KOPT-K1 (cell line): ENCODE data around the gene TNRC6B.

Source experiments
- H3K27ac ChIP-seq: fragments of 200-600 bp; sonication (generic); 2 replicates; pipeline ENCODE4 v1.5.1; 2016; ENCODE audit warnings: antibody characterized with exemption, mild to moderate bottlenecking, low read depth, low read length; ENCODE audit not compliant: poor library complexity, severe bottlenecking
- H3K36me3 ChIP-seq: fragments of 200-600 bp; sonication (generic); 2 replicates; pipeline ENCODE4 v1.5.1; 2017; ENCODE audit warnings: antibody characterized with exemption, mild to moderate bottlenecking, low read length, moderate library complexity; ENCODE audit not compliant: insufficient read depth
- H3K9me3 ChIP-seq: fragments of 200-600 bp; sonication (generic); 2 replicates; pipeline ENCODE4 v1.5.1; 2017; ENCODE audit warnings: antibody characterized with exemption, low read length, mild to moderate bottlenecking; ENCODE audit not compliant: insufficient read depth, poor library complexity, severe bottlenecking

The TNRC6B gene

DNA sequence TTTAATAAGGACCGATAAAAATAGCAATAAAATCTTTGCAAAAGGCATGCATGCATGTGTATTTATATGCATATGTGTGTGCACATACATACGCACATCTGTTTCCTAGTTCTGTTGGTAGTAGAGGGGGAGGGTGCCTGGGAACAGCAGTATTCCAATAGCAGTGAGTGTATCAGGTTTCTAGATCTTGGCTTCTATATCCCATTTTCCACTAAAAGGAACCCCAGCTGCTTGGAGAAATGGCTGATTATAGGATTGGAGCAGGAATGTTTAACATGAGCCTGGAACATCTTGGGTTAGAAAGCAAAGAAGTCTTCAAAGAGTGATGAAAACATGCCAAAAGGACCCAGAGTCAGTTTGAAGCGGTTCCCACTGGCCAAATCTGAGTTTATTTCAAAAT lies 21.0 kb downstream of the TNRC6B start:
- Histone ChIP-seq H3K36me3 (peaks cover 12% of the 10 kb centered on the region; the same call in 1 of the 2 replicates), H3K27ac (no peak overlapping the region), H3K9me3 (no peaks in the 10 kb centered on the region)

DNA sequence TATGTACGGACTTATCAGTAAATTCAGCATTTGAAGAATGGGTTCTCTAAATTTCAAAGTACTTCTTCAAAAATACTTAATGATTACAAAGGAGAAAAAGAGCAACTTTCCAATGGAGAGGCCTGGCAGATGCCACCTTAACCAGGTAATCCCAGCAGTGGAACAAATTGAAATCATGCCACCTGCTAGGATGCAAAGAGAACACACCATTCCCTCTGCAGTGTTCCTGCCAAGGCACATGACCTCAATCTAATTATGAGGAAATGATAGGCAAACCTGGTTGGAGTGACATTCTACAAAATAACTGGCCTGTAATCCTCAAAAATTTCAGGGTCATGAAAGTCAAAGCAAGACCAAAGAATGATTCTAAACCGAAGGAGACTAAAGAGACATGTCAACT lies 21.5 kb downstream of the TNRC6B start:
- H3K36me3 ChIP-seq: peaks cover 12% of the 10 kb centered on the region; the same call in 1 of the 2 replicates
- no peak overlapping the region for H3K27ac ChIP-seq
- H3K9me3 ChIP-seq: no peaks in the 10 kb centered on the region

DNA sequence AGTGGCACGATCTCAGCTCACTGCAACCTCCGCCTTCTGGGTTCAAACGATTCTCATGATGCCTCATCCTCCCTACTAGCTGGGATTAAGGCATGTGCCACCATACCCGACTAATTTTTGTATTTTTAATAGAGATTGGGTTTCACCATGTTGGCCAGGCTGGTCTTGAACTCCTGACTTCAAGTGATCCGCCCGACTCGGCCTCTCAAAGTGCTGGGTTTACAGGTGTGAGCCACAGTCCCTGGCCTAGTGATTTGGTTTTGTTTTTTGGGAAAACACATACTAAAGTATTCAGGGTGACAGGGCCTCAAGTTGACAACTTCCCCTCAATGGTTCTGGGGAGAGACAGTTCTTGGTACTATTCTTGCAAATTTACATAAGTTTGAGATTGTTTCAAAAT lies 22.1 kb downstream of the TNRC6B start:
- peaks cover 12% of the 10 kb centered on the region; the same call in 1 of the 2 replicates for H3K36me3 ChIP-seq
- H3K9me3 ChIP-seq: no peaks in the 10 kb centered on the region

DNA sequence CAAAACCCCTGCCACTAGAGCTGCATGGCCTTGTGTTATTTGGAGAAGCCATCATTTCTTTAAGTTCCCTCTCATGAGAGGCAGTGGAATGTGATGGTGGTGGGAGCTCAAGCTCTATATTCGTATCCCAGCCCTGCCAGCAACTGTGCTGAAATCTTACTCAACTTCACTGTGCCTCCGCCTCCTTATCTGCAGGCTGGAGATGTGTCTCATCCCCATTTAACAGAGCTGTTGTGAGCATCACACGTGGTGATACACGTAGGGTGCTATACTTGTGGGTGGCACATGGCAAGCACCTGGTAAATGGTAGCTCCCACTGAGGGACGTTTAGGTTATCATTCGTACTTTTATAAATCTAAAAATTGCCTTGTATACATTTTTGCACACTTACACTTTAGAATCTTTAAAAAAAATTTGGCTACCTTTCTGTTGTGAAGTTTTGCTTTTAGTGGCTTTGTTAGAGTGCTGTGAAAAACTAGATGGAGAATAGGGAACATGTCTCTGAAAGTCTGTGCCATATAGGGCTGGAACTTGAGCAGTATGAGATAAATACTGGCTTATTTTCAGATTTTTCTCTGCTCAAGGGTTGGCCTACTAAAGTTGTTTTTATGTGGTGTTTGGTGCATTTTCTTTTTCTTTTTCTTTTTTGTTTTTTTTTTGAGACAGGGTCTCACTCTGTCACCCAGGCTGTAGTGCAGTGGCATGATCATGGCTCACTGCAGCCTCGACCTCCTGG lies 23.2 kb downstream of the TNRC6B start:
- no peak overlapping the region for H3K27ac ChIP-seq

More for the DNA sequence above, 22.1 kb downstream of the TNRC6B start:
- no peak overlapping the region for H3K27ac ChIP-seq

DNA sequence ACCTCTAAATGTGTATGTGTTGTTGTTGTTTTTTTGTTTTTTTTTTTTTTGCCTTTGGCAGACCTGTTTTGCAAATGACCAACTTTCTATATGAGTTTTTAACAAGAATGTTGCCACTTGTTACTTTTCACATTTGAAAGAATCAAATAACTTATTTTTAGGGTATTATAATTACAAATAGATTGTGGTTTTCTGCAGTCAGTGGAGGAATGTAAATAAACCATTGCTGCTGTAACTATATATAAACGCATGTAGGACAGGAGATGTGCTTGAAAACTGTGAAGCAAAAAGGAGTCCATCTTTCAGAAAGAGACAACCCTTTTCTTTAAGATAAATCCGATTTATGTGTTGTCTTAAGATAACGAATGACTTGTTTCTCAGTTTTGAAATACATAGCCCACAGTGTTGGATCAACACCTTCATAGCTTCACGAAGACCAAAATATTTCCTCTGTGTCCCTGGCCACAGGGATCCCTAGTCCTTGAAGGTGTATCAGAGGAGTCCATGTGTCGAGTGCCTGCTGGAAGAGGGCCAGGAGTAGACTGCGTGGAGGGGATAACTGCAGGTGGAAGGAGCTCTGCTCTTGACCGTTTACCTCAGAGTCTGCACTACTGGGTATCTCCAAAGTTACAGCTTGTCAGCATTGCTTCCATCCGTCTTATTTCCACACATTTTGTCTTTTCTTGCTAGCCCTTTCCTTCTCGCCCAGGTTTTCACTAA lies 24.7 kb downstream of the TNRC6B start:
- no peaks in the 10 kb centered on the region for H3K9me3 ChIP-seq
- peaks cover 6% of the 10 kb centered on the region; the same call in 1 of the 2 replicates for H3K36me3 ChIP-seq
- H3K27ac ChIP-seq: no peak overlapping the region

More for the DNA sequence above, 23.2 kb downstream of the TNRC6B start:
- Histone ChIP-seq H3K9me3 (no peaks in the 10 kb centered on the region), H3K36me3 (peaks cover 11% of the 10 kb centered on the region; the same call in 1 of the 2 replicates)

DNA sequence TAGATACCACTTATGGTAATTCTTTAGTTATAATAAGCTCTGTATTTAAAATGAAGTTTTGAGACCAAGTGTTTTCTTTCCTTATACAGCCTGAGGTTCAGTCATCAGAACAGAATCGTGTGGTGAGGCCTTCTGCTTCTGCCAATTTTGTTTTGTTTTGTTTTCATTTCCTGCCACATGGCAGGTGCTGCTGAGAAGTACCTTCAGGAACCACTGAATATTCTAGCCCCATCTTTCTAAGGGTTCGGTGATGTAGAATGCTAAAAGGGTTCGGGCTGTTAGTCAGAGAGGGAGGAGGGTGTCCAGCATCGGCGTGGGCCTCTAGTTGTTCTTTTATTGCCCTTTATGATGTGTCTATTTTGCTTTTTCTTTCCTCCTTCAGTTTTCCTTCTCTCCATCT lies 25.8 kb downstream of the TNRC6B start:
- Histone ChIP-seq H3K9me3 (no peaks in the 10 kb centered on the region), H3K36me3 (peaks cover 6% of the 10 kb centered on the region; the same call in 1 of the 2 replicates), H3K27ac (no peak overlapping the region)

DNA sequence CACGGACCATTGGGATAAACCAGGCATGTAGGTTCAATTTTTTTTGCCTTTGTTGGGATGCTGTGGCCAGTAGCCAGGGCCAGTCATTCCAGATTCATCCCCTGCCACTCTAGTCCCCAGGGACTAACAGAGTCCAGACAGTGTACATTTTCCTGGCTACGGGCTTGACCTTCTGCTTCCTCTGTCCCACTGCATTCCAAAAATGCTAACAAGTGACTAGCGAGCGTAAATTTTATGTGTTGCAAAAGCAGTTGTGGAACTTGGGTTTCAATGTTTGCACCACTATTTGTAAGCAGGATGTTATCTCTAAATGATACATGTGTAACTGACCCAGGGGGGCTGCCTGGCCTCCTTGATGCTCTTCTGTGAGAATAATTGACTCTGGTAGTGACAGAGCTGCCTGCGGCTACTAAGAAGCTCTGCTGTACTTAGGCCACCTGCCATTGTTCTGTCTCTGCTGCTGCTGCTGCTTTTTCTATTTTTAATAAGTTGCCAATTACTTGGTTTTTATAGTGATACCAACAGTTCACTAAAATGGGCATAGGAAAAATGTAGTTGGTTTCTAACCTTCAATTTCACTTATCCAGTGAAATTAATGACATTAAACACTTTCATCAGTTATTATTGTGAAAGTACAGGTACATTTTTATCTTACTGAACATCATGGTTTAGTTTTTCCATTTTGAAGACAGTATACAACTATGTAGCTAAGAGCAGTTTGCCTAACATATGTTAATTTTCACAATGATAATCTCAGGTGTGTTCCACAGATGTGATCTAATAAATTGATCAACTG lies 26.8 kb downstream of the TNRC6B start:
- H3K9me3 ChIP-seq: no peaks in the 10 kb centered on the region
- H3K36me3 ChIP-seq: no peaks in the 10 kb centered on the region
- no peak overlapping the region for H3K27ac ChIP-seq

DNA sequence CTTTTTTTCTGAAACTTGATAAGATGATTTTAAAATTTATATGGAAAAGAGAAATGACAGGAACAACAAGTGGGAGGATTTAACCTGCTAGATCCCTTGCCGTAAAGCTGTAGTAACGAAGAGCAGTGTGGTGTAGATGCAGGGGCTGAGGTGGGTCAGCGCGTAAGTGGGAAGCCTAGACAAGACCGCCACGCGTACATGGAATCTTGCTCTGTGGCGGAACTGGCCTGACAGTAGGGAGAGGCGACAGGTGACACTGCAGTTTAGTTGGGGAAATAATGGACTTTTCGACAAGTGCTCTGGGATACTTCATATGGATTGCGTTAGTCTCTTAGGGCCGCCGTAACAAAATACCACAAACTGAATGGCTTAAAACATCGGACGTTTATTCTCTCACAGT lies 28.8 kb downstream of the TNRC6B start:
- Histone ChIP-seq H3K36me3 (no peaks in the 10 kb centered on the region), H3K9me3 (no peaks in the 10 kb centered on the region), H3K27ac (no peak overlapping the region)

DNA sequence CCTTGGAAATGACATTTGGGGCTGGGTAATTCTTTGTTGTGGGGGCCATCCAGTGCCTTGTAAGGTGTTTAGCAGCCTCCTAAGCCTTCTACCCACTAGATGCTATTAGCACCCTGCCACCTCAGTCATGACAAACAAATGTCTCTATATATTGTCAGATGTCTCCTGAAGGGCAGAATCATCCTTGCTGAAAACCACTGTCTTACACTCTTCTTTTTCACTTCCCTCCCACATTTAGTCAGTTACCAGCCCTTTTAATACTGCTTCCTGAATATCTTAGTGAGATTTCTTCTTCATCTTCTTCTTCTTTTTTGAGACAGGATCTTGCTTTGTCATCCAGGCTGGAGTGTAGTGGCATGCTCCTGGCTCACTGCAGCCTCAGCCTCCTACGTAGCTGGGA lies 33.1 kb downstream of the TNRC6B start:
- no peaks in the 10 kb centered on the region for H3K9me3 ChIP-seq
- peak overlapping the region; percentile 23 for H3K27ac ChIP-seq
- no peaks in the 10 kb centered on the region for H3K36me3 ChIP-seq

DNA sequence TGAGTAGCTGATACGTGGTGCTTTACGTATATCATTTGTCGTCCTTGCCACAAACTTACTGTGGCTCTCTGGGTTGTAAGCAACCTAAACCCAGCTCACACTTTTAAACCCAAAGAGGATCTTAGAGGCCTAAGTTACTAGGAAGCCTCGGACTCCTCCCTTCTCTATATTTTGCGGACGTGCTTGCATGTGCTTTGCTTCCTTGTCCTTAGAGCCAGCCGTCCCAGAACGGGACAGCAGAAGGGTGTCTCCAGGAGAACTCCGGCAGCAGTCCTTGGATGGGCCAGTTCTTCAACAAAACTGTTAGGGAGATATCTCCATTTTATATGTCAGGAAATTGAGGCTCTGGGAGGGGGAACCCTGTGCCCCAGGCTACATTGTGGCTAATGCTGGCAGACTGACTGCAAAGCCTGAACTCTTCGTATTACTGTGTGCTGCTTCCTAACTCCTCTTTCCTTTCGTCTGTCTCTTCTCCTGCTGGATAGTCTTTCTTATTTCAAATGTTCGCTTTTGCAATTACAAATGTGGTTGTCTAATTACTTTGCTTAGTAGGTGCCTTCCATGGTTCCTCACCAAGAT lies 33.8 kb downstream of the TNRC6B start:
- H3K9me3 ChIP-seq: no peaks in the 10 kb centered on the region
- H3K36me3 ChIP-seq: no peaks in the 10 kb centered on the region
- H3K27ac ChIP-seq: peak overlapping the region; percentile 23

DNA sequence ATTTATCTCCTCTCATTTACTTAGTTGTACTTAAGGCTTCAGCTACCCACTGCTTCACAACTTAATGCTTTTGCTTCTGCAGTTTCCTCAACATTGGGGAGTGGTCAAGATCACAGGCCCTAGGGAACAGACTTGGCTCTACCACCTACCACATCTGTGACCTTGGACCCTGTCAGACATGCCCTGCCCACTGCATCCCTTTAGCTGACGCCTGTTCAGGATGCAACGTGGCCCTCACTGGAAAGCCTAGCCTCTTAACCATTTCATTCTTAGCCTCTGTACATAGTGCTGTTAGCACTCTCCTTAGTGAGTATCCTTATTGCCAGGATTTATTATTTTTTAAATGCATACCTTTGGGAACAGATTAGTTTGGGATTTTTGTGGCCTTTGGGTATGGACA lies 34.4 kb downstream of the TNRC6B start:
- Histone ChIP-seq H3K27ac (peak overlapping the region; percentile 23), H3K36me3 (no peaks in the 10 kb centered on the region), H3K9me3 (no peaks in the 10 kb centered on the region)

DNA sequence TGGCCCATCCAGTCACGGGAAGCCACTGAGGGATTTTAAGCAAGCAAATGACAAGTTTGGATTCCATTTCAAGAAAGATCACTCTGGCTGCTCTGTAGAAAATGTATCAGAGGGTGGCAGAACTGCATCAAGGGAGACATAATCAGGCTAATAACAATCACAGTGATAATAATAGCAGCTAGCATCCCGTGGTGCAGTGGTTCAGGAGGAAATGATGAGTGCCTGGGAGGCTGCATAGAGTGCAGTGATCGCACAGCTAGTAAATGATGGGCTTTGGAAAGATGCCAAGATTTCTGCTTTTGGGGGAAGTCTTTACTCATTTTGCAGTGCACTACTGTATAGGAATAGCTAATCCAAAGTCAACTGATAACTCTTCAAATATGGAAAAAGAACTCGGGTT lies 35.8 kb downstream of the TNRC6B start:
- Histone ChIP-seq H3K9me3 (no peaks in the 10 kb centered on the region), H3K27ac (peak overlapping the region; percentile 3), H3K36me3 (no peaks in the 10 kb centered on the region)

DNA sequence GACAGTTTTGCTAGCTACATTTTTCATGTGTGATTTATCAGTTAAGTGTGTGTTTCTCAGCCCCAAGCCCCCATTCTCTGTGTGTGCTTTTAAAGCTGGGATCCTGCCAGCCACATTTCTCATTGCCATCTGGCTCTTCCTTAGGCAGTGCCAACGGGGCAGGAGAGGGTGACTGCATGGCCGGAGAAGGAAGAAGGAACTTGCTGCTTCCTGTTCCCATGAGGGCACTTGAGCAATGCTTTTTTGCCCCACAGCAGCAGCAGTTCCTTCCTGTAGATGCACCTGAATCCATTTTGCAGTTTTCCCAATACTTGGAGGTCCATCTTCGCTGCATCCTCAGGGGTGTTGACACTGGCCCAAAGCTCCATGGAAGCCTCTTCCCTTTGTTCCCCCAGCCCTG lies 37.5 kb downstream of the TNRC6B start:
- Histone ChIP-seq H3K27ac (peak overlapping the region; percentile 57), H3K9me3 (no peaks in the 10 kb centered on the region), H3K36me3 (peaks cover 8% of the 10 kb centered on the region; the same call in 1 of the 2 replicates)

DNA sequence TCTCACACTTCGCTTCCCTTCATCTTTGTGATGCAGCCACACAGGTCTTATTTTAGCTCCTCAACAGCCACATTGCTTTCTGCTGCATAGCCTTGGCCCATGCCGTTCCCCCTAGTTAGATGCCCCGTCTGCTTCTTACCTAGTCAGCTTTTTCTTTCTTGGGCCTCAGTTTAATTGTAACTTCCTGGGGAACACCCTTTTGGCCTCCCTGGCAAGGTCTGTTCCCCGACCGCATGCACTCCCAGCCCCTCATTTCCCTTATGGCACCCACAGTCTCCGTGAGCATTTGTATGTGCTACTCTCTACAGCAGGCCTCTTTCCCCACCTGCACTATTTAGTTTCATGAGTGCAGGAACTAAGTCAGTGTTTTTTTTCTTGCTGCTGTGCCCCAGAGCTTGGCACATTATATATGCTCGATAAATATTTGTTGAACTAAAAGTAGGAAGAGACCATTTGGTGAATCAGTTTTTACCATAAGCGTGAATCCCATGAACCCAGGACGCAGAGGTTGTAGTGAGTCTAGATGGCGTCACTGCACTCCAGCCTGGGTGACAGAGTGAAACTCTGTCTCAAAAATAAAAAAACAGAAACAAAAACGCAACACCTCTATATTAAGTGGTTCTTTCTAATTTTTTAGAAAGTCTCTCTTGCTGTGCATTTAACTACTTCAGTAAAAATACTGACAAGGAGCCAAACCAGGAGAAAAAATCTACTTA lies 38.5 kb downstream of the TNRC6B start:
- Histone ChIP-seq H3K27ac (peak overlapping the region; percentile 57), H3K9me3 (no peaks in the 10 kb centered on the region), H3K36me3 (peaks cover 8% of the 10 kb centered on the region; the same call in 1 of the 2 replicates)
